HPDE6-E6E7 (cell line): ENCODE results near the gene PPM1N.
A peak's percentile ranks its signal among the peaks of the same experiment; 100 is the strongest.

Source experiments
- DNase-seq: peaks from one replicate; pipeline ENCODE4 v3.0.0; 2011; ENCODE audit warnings: missing footprints; ENCODE audit errors: extremely low spot score

Gene PPM1N, protein sequence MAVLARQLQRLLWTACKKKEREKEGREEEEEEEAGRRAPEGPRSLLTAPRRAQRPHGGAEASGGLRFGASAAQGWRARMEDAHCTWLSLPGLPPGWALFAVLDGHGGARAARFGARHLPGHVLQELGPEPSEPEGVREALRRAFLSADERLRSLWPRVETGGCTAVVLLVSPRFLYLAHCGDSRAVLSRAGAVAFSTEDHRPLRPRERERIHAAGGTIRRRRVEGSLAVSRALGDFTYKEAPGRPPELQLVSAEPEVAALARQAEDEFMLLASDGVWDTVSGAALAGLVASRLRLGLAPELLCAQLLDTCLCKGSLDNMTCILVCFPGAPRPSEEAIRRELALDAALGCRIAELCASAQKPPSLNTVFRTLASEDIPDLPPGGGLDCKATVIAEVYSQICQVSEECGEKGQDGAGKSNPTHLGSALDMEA

DNA sequence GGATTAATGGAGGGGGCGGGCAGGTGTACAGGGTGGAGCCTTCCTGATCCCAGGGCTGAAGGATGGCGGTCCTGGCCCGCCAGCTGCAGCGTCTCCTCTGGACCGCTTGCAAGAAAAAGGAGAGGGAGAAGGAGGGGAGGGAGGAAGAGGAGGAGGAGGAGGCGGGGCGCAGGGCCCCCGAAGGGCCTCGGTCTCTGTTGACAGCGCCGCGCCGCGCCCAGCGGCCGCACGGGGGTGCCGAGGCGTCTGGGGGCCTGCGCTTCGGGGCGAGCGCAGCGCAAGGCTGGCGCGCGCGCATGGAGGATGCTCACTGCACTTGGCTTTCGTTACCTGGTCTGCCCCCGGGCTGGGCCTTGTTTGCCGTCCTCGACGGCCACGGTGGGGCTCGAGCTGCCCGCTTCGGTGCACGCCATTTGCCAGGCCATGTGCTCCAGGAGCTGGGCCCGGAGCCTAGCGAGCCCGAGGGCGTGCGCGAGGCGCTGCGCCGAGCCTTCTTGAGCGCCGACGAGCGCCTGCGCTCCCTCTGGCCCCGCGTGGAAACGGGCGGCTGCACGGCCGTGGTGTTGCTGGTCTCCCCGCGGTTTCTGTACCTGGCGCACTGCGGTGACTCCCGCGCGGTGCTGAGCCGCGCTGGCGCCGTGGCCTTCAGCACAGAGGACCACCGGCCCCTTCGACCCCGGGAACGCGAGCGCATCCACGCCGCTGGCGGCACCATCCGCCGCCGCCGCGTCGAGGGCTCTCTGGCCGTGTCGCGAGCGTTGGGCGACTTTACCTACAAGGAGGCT lies at the start of gene PPM1N:
TSS of gene PPM1N (plus strand) at position 33 of the 785 bp plus-strand sequence. CDS start at position 63, 30 bp downstream.
- no peak for DNase-seq

DNA sequence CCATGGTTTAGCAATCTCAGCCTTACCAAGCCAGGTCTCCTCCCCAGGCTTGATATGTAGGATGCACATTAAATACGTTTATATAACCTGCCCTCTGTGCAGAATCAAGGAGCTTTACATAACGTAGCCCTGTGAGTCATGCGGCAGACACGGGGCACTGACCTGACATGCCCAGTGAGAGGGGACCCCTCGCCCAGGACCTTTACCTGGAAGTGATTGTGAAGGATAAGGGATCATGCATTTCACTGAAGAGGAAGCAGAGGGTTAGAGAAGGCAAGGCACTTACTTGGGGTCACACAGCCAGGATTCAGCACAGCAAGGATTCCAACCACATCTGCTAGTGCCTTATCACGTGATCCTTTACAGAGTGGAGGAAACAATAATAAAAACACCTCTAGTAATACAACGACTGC lies 49.4 kb upstream of the PPM1N start:
- no peak for DNase-seq

DNA sequence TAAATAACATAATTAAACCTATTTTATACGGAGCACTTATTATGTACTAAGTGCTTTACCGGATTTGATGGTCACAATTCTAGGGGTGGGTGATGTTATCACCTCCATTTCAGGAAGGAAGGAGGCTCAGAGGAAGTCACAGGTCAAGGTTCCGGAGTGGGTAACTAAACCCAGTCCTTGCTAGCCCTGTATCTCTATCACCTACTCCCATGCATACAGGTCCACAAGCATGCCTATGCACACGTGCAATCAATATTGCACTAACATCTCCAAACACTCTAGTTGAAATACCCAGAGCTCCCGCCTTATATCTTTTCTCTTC lies 48.3 kb upstream of the PPM1N start:
- DNase-seq: no peak

DNA sequence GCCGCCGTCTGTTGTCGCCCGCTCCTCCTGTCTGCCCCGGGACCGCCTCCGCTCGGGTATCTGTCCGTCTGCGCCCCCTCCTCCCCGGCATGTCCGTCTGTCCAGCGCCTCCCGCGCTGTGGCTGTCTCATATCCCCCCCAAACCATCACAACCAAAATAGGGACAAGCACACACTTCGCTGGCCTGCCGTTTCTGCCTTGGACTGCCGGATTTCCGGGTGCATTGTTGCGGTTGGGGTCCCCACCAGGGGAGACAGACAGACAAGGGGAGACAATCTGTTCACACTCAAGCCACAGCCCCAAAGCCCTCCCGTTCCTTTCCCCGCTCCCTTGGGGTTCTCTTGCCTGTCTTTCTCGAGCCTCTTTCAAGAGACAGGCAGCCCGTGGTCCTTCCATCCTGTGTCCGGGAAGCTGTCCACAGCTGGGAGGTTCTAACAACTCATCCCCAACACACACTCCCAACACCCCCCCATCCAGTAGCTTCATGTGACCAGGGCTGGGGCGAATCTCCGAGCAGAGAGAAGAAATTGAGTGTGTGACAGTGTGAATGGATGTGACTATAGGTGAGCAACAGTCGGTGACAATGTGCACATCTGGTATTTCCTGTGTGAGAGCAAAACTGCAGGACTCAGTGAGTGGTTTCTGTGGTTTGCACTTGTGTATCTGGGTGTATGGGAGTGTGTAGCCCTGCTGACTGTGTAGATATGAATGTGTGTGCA lies 47.0 kb upstream of the PPM1N start:
- no peak for DNase-seq

DNA sequence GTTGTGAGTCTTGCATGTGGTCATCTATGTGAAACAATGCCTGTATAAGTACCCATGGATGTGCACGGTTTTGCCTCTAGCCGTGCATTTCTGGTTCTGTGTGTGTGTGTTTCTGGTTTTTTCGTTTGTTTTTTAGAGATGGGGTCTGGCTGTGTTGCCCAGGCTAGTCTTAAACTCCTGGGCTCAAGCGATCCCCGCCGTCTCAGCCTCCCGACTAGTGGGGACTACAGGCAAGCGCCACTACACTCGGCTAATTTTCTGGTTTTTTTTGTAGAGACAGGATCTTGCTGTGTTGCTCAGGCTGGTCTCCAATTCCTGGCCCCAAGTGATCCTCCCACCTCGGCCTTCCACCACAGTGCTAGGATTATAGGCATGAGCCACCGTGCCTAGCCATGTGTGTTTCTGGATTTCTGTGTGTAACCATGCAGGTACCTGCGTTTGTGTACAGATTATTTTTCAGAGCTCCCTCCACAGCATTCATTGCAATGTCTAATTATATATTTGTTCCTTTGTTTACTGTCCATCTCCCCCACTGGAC lies 46.3 kb upstream of the PPM1N start:
- no peak for DNase-seq

DNA sequence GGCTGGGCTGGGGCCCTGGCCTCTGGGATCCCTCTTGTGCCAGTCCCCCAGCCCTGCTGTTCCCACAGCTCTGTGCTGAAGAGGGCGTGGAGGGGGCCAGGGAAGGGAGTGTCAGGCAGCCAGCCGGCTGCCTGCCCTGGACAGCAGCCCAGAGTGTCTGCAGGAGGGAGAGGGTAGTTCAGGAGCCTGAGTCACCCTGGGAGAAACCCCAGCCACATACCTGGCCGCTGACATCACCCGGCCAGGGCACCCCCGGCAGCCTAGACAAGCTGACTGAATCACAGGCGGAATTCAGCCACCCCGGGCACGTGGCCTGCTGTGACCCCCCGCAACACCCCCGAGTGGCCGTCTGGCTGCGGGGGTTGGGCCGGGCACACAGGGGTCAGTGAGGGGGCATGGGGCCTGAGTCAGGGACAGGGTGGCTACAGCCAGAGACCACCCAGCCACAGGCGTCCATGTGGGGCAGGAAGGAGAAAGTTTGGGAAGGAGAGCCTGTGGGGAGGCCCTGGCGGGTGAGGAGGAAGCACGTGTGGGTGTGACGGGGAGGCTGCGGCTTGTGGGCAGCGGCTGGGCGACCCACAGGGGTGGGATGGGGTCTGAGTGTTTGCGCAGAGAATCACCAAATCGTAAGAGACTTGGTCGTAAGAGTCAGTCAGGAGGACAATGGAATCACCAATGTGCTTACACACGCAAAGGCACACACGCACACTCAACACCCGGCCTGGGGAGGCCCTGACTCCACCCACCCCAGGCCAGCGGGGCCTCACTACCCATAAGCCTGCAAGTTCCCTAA lies 42.3 kb upstream of the PPM1N start:
- DNase-seq: peak; percentile 94

DNA sequence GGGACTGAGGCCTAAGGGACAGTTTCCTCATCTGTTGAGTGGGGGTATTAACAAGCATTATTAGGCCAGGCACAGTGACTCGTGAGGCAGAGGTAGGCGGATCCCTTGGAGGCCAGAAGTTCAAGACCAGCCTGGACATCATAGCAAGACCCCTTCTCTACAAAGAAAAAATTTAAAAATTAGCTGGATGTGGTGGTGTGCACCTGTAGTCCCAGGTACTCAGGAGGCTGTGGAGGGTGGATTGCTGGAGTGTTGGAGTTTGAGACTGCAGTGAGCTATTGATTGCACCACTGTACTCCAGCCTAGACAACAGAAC lies 41.8 kb upstream of the PPM1N start:
- DNase-seq: no peak

DNA sequence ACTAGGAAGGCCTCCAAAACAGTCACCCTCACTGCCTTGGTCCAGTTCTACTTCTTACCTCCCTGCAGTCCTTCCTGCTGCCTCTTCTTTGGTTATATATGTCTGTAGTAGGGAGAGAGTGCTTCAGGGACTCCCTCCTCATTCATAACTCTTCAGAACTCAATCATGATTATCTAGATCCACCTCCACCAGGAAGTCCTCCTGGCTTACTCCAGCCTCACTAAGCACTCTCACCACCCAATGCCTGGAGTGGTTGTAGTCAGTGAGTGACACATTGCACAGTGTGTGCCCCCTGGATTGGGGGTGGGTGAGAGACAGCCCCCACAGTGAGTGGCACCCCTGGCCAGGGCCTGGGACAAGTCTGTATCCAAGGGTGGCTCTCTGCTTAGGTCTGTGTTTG lies 40.5 kb upstream of the PPM1N start:
- DNase-seq: no peak

DNA sequence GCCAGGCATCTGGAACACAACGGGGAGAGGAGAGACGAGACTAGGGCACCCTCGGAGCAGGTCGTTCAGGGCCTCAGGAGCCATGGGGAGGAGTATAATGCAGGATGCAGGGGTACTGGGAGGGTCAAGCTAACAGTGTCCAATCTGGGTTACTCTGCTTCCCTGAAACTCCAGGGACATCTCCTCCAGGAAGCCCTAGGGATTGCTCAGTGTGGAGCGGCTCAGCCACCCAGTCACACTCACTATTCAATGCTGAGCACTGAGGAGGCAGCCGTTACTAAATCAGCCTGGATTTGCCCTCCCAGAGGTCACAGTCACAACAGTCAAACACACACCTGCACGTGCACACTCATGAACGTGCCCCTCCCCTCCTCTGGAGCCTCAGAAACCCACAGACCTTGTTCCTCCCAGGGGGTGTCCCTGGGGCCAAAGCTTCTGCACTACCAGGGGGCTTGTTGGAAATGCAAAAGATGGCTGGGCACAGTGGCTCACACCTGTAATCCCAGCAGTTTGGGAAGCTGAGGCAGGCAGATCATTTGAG lies 37.4 kb upstream of the PPM1N start:
- no peak for DNase-seq

DNA sequence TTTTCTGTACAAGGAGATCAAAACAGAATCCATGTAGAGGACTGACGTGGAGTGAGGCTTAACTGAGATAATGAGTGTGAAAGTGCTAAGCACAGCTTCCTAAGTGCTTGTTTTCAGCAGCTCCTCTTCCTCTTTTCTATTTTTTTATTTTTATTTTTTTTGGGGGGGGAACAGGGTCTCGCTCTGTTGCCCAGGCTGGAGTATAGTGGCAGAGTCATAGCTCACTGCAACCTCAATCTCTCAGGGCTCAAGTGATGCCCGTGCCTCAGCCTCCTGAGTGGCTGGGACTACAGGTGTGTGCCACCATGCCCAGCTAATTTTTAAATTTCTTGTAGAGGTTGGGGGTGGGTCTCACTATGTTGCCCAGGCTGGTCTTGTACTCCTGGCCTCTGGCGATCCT lies 36.1 kb upstream of the PPM1N start:
- no peak for DNase-seq

DNA sequence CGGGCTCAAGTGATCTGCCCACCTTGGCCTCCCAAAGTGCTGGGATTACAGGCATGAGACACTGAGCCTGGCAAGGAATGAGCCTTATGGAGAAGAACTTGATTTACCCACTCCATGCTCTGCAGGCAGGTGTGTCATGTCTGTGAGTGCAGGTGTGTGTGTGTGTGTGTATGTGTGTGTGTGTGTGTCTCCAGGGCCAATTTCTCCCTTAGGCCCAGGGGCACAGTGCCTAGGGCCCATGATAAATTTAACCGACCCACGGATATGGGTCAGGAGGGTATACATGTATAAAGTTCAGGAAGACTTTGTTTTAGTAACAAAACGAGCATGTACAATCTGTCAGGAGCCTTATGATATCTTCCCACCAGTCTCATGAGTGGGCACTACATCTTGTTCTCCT lies 35.0 kb upstream of the PPM1N start:
- no peak for DNase-seq

DNA sequence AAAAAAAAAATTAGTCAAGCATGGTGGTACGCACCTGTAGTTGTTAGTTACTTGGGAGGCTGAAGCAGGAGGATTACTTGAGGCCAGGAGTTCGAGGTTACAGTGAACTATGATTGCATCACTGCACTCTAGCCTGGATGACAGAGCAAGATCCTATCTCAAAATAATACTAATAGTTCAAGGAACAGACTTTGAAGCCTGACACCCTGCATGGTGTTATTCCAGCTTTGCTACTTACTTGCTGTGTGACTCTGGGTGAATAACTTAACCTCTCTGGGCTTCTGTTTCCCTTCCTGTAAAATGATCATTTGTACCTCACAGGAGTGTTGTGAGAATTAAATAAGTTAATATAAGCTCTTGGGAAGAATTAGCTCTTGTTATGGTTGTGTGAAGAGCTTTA lies 34.0 kb upstream of the PPM1N start:
- no peak for DNase-seq

DNA sequence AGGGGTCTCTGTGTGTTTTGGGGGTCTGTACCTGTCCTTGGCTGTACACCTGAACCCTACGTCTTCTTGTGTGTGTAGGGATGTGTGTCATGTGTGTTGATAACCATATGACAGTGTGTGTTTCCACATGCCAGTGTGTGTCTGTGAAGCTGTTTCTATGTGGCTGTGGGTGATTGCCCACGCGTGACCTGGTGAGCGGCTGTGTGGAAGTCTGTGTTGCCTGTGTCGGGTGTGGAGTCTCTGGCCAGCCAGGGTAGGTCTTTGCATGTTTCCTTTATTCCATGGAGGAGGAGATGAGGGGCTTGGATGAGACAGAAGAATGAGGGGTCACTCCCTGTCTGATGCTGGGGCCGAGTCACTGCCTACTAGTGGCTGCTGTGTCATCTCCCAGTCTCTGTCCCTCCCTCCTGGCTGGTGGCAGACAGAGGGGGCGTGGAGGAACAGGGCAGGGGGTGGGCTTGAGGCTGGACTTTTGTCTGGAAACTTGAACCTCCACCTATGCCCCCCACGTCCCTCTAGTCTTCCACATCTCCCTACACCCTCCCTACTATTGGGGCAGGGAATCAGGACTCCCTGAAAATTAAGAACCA lies 33.3 kb upstream of the PPM1N start:
- no peak for DNase-seq

DNA sequence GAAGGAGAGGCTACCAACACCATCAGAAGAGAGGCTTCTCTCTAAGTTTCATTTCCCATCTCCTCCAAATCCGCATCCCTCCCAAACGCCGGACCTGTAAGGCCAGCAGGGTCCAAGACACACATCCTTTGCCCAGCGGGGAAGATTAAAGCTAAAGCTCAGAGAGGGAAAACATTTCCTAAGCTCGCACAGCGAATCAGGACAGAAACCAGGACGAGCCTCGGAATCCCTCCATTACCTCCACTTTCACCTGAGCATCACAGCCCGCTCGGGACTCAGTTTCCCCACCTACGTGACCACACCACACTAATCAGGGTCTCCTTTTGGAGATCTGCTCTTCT lies 31.2 kb upstream of the PPM1N start:
- no peak for DNase-seq

DNA sequence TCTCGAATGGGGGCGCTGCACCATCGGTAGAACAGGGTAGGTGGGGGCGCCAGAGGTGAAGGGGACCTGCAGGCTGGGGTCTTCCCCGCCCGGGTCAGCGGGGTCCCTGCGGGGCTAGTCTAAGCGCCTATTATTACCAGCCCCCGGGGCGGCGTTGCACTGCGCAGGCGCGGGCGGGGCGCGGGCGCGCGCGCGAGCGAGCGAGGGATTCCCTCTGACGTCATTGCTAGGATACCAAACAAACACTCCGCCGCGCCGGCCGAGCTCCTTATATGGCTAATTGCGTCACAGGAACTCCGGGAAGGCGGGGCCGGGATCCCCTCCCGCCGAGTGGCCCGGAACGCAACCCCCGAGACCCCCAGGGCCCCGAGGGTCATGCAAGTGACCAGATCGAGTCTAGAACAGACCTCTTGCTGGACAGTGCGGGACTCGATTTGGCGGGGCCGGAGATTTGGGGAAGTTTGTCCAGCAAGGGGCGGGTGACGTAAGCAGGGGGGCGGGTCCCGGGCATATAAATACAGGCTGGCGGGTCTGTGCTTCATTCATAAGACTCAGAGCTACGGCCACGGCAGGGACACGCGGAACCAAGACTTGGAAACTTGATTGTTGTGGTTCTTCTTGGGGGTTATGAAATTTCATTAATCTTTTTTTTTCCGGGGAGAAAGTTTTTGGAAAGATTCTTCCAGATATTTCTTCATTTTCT lies 30.6 kb upstream of the PPM1N start, which contains the start of gene FOSB:
TSS of gene FOSB (plus strand) at position 541 of the 703 bp plus-strand sequence. CDS start 591 bp downstream, outside the sequence.
- DNase-seq: peak; percentile 83

DNA sequence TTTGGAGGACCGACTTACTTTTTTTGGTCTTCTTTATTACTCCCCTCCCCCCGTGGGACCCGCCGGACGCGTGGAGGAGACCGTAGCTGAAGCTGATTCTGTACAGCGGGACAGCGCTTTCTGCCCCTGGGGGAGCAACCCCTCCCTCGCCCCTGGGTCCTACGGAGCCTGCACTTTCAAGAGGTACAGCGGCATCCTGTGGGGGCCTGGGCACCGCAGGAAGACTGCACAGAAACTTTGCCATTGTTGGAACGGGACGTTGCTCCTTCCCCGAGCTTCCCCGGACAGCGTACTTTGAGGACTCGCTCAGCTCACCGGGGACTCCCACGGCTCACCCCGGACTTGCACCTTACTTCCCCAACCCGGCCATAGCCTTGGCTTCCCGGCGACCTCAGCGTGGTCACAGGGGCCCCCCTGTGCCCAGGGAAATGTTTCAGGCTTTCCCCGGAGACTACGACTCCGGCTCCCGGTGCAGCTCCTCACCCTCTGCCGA lies 30.0 kb upstream of the PPM1N start:
- no peak for DNase-seq

DNA sequence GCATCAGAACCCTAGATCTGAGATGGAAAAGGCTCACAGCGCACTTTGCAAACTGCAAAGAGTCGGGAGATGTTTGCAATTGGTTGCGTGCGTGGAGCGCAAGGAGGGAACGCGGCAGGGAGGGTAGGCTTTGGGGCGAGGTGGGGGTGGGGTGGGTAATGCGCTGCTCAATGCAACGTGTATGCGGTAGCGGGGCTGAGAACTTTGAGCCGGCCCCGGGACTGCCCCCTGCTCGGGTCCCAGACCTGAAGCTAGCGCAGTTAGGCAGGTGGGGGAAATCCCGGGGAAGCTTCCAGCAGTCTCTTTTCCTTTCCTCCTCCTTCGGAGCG lies 29.5 kb upstream of the PPM1N start:
- DNase-seq: no peak

DNA sequence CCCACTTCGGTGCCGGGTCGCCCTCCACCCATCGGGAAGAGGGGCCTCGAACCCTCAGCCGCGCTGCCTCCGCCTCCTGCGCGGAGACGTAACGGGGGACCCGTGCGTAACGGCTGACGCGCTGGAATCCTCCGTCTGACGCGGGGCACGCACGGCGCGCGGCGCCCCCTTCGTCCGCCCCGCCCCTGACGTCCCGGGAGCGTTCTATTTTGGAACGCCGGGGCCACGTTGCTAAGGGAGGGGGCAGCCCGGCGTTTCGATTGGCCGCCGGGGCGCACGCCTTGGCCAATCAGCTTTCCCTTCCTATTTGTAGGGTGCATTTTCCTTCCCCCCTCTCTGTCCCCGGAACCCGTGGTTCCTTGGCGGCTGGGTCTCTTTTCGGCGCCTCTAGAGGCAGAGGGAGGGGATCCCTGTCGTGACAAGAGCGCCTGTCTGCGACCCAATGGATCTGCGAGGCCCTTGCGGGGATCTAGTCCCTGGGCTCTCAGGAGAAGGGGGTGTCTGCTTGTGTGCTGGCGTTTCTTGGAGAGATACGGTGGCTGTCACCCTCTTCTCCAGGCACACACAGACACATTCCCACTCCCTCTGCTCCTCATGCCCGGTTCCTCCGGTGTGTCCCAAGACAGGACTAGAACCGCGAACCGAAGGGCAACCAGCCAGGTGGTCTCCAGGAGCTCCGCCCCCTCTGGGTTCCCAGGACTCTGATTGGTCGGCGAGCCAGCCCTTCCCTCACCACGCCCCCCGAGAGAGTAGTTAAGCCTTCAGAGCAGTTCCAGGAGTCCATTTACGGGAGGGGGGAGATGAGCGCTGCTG lies 28.9 kb upstream of the PPM1N start:
- no peak for DNase-seq
